ENCODE measurements around the gene SLC25A10.
A peak's percentile ranks its signal among the peaks of the same experiment; 100 is the strongest.

The SLC25A10 gene

DNA sequence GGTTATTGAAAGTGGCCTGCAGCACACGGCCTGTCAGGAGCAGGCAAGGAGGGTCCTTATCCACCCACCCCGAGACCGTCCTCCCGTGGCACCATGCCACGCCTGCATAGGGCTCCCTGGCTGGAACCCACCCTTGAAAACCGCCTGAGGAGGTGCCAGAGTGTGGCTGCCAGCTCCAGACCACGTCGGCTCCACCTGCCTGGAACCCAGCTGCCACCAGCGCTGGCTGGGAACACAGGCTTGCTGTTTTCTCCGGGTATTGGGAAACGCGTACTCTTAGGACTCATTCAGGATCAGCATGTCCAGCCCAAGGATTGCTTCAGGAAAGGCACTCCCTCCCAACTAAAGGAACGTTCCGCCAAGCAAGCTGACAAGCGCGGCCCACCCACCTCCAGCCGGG, 35.2 kb upstream of the SLC25A10 start:
- Histone ChIP-seq H3K36me3 (ENCODE audit: control insufficient read depth, insufficient read depth, low read length) (peaks cover 18% of the 10 kb centered on the region), H3K4me3 (replicated peaks; ENCODE audit: low read depth, low read length) (no peak overlapping the region), H3K27me3 (replicated peaks; ENCODE audit: control insufficient read depth, insufficient read depth, low read length) (no peaks in the 10 kb centered on the region)
- TF ChIP-seq, protein P1, sequence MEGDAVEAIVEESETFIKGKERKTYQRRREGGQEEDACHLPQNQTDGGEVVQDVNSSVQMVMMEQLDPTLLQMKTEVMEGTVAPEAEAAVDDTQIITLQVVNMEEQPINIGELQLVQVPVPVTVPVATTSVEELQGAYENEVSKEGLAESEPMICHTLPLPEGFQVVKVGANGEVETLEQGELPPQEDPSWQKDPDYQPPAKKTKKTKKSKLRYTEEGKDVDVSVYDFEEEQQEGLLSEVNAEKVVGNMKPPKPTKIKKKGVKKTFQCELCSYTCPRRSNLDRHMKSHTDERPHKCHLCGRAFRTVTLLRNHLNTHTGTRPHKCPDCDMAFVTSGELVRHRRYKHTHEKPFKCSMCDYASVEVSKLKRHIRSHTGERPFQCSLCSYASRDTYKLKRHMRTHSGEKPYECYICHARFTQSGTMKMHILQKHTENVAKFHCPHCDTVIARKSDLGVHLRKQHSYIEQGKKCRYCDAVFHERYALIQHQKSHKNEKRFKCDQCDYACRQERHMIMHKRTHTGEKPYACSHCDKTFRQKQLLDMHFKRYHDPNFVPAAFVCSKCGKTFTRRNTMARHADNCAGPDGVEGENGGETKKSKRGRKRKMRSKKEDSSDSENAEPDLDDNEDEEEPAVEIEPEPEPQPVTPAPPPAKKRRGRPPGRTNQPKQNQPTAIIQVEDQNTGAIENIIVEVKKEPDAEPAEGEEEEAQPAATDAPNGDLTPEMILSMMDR (IDR thresholded peaks at IDR 0.05; ENCODE audit: insufficient read depth, low read length, poor library complexity, severe bottlenecking), result no peak
- DNase-seq (ENCODE audit: extremely low read depth, insufficient read length), result no peak

DNA sequence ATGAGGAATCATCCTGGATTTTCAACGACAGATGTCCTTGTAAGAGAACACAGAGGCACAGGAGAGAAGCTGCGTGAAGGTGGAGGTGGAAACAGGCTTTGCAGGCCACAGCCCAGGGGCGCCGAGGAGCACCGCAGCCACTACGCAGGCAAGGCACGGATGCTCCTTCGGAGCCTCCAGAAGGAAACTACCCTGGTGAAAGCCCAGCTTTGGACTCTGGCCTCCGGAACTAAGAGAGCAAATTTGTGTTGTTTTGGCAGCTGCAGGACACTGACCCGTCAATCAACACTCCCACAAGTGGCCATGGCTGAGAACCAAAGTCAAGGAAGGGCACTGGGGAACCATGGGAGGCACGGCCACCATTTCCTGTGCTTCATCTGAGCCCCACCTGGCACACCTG, 31.9 kb upstream of the SLC25A10 start:
- TF ChIP-seq, protein P1 (IDR thresholded peaks at IDR 0.05; ENCODE audit: insufficient read depth, low read length, poor library complexity, severe bottlenecking), result no peak
- DNase-seq (ENCODE audit: extremely low read depth, insufficient read length), result no peak

DNA sequence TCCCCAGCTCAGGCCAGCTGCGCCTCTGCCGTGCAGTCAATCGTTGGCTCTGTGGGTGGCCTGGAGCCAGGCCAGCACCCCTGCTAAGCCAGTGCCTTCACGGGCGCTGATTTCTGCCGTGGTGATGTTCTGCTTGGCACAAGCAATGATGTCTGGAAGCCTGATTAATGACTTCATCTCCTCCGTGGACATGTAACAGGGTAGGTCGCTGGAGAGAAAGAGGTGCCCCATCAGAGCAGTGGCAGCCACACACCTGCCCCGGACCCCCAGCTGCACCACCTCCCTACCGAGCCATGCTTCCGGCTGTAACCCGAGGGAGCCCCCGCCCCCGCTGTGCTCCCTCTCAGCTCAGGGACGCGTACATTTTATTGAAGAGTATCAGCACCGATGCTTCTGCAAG, 30.4 kb upstream of the SLC25A10 start:
- TF ChIP-seq, protein P1 (IDR thresholded peaks at IDR 0.05; ENCODE audit: insufficient read depth, low read length, poor library complexity, severe bottlenecking), result no peak
- H3K4me3 ChIP-seq (replicated peaks; ENCODE audit: low read depth, low read length), result no peak overlapping the region
- DNase-seq (ENCODE audit: extremely low read depth, insufficient read length), result no peak
- no peaks in the 10 kb centered on the region for H3K27me3 ChIP-seq (replicated peaks; ENCODE audit: control insufficient read depth, insufficient read depth, low read length)
- peaks cover 12% of the 10 kb centered on the region for H3K36me3 ChIP-seq (ENCODE audit: control insufficient read depth, insufficient read depth, low read length)

More for the DNA sequence above, 31.9 kb upstream of the SLC25A10 start:
- no peaks in the 10 kb centered on the region for H3K27me3 ChIP-seq (replicated peaks; ENCODE audit: control insufficient read depth, insufficient read depth, low read length)
- no peak overlapping the region for H3K4me3 ChIP-seq (replicated peaks; ENCODE audit: low read depth, low read length)
- H3K36me3 ChIP-seq (ENCODE audit: control insufficient read depth, insufficient read depth, low read length), result no peaks in the 10 kb centered on the region; the same call in 1 of the 2 replicates

DNA sequence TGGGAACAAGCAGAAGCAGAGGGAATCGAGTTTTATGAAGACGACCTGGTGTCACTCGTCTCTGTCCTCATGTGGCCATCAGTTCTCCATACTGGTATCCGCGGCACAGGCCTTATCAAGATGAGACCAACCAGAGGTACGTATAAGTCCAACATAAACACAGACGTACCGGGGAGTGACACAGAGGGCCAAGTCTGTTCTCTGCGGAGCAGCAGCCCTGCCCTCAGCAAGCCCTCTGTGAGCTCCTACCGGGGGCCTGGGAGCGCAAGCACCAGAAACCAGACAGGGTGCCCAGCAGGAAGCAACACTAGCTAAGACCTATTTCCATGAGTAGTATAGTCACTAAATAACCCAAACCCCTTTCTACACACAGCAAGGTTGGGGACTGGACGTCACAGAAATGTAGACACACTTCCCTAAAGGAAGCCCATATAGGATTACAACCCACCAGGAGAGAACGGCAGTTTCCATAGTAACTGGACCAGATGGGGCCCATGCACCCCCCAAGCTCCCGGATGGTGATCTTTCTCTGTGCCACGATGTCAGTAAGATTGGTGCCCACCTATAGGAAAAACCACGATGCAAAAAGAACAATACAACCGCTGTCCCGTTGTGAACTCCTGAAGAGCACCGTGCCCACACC, 29.4 kb upstream of the SLC25A10 start:
- Histone ChIP-seq H3K36me3 (ENCODE audit: control insufficient read depth, insufficient read depth, low read length) (peaks cover 21% of the 10 kb centered on the region), H3K4me3 (replicated peaks; ENCODE audit: low read depth, low read length) (peak overlapping the region; percentile 92), H3K27me3 (replicated peaks; ENCODE audit: control insufficient read depth, insufficient read depth, low read length) (no peaks in the 10 kb centered on the region)
- TF ChIP-seq, protein P1 (IDR thresholded peaks at IDR 0.05; ENCODE audit: insufficient read depth, low read length, poor library complexity, severe bottlenecking), result no peak
- no peak for DNase-seq (ENCODE audit: extremely low read depth, insufficient read length)

DNA sequence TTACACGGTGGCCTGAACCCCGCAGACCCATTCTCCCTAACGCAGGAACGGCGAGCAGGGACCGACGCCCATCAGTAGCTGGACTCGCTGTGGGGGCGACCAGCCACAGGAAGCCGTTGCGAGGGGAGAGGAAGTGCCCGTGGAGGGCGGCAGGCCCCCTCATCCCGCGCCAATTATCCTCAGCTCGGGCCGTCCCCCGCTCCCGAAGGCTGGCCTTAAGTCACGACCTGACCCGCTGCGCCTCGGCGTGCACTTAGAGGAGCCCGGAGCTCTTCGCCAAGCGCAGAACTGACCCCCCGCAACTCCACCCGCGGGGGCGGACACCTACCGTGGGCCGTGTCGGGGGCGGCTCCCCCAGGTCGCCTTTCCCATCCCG, 28.9 kb upstream of the SLC25A10 start:
- Histone ChIP-seq H3K36me3 (ENCODE audit: control insufficient read depth, insufficient read depth, low read length) (peaks cover 24% of the 10 kb centered on the region), H3K27me3 (replicated peaks; ENCODE audit: control insufficient read depth, insufficient read depth, low read length) (no peaks in the 10 kb centered on the region), H3K4me3 (replicated peaks; ENCODE audit: low read depth, low read length) (peak overlapping the region; percentile 92)
- no peak for DNase-seq (ENCODE audit: extremely low read depth, insufficient read length)
- TF ChIP-seq, protein P1 (IDR thresholded peaks at IDR 0.05; ENCODE audit: insufficient read depth, low read length, poor library complexity, severe bottlenecking), result no peak

Data from GM06990 (cell line).